ENCODE results near the gene ITGA11. TPM values are rescaled to one million over a fixed set of nuclear protein-coding genes. Genes with fewer than 3 reads are reported as not detected.
A peak's percentile ranks its signal among the peaks of the same experiment; 100 is the strongest.

Gene ITGA11
- total and polyA plus RNA-seq, 2 of the 4 experiments (the other 2 are of a cell fraction), result 4.1 to 6.6 TPM

DNA sequence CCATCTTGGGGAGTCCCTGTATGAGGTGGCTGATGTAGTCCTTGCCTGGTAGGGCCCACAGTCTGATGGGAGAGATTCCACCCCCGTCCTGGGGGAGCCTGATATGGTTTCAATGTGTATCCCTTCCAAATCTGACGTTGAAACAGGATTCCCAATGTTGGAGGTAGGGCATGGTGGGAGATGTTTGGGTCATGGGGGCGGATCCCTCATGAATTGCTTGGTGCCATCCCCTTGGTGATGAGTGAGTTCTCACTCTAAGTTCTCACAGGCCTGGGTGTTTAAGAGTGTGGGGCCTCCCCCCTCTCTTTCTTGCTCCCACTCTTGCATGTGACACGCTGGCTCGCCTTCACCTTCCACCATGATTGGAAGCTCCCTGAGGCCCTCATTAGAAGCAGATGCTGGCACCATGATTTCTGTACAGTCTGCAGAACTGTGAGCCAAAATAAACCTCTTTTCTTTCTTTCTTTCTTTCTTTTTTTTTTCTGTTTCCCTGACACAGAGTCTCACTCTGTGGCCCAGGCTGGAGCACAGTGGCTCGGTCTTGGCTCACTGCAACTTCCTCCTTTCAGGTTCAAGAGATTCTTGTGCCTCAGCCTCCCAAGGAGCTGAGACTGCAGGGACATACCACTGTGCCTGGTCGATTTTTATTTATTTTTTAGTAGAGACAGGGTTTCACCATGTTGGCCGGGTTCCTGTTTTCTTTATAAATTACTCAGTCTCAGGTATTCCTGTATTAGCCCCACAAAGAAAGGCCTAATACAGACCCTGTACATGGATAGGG, 28.6 kb downstream of the ITGA11 start (continued):
- TF ChIP-seq, protein P1, sequence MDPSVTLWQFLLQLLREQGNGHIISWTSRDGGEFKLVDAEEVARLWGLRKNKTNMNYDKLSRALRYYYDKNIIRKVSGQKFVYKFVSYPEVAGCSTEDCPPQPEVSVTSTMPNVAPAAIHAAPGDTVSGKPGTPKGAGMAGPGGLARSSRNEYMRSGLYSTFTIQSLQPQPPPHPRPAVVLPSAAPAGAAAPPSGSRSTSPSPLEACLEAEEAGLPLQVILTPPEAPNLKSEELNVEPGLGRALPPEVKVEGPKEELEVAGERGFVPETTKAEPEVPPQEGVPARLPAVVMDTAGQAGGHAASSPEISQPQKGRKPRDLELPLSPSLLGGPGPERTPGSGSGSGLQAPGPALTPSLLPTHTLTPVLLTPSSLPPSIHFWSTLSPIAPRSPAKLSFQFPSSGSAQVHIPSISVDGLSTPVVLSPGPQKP (IDR thresholded peaks at IDR 0.05; ENCODE audit: borderline replicate concordance, low read depth, low read length), result no peak

DNA sequence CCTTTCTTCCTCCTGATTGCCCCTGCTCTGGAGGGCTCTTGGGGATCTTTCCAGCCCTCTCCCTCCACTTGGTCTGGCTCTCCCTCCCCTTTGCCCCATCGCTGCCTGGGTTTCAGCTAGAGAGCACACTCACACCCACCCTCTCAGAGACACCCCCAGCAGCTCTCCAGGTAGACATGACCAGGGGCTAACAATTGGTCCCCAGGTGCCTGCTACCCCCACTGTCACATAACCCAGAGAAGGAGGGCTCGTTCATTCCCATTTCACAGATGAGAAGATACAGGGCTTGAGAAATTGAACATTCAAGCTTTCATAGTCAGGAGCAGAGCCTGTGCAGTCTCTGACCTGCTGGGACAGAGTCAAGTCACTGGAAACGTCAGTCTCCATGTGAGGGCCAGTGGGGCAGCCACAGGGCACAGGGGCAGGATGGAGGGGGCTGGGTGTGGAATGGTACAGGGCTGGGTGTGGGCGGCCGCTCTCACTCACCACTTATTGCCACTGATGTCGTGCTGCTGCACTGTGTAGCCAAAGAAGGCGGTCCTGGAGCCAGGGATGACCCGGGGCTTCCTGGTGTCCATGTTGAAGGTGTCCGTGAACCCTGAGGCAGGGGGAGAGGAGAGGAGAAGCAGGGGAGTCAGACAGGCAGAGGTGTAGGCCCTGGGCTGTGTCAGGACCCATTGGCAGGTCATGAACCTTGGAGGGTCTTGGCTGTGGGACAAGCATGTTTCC, 29.4 kb downstream of the ITGA11 start:
- dilution Hi-C loops (cut with HindIII; ENCODE audit: low sequenced_read_pairs, unreplicated experiment) (no loop called here), in situ Hi-C loops (cut with MboI; ENCODE audit: low sequenced_read_pairs) (no loop called here), intact Hi-C loops (cut with micrococcal nuclease) (no loop called here)
- 0 out of 2 replicates have a peak, but pooled peaks cover 2% of the 10 kb centered on the region for H3K27me3 ChIP-seq (ENCODE audit: control insufficient read depth, insufficient read depth, low read length)
- CTCF ChIA-PET, result no interaction called here
- no peak overlapping the region for H3K4me2 ChIP-seq (ENCODE audit: low read depth, low read length)
- no peak overlapping the region for H2BK5ac ChIP-seq (ENCODE audit: low read depth, low read length, poor library complexity, severe bottlenecking)
- H3K4me1 ChIP-seq (ENCODE audit: control insufficient read depth, insufficient read depth, low read length), result no peaks in the 10 kb centered on the region
- no peak overlapping the region for H2AK9ac ChIP-seq (replicated peaks; ENCODE audit: low read depth, low read length, poor library complexity)
- no peak overlapping the region for H3K4ac ChIP-seq (ENCODE audit: low read depth, low read length)
- no peak overlapping the region for H4K91ac ChIP-seq (ENCODE audit: insufficient read depth, low read depth, low read length)
- DNase-seq (no peak), ATAC-seq (ENCODE audit: low read depth) (no peak)
- no peak overlapping the region for H3K9ac ChIP-seq (ENCODE audit: low read depth, low read length)
- no peak overlapping the region for H2BK15ac ChIP-seq (ENCODE audit: low read depth, low read length)
- peaks cover 3% of the 10 kb centered on the region; the same call in 1 of the 2 replicates for H3K36me3 ChIP-seq (ENCODE audit: control insufficient read depth, insufficient read depth, low read length)
- H3K79me1 ChIP-seq (ENCODE audit: low read depth in 1 of 2, low read length in 2 of 2), result peaks cover 0 to 17% of the 10 kb centered on the region in 2 experiments; a peak in 1 of 4 replicates
- no peak overlapping the region for H3K14ac ChIP-seq (replicated peaks; ENCODE audit: low read depth, low read length)
- H3K9me3 ChIP-seq (ENCODE audit: control insufficient read depth, insufficient read depth, low read length), result peaks cover 2% of the 10 kb centered on the region; the same call in 1 of the 2 replicates
- H4K20me1 ChIP-seq (ENCODE audit: insufficient read depth, low read length), result peaks cover 9% of the 10 kb centered on the region; the same call in 1 of the 2 replicates
- peak overlapping the region; percentile 11 for H2AFZ ChIP-seq (replicated peaks; ENCODE audit: low read length, poor library complexity)
- H3K9me1 ChIP-seq (ENCODE audit: insufficient read depth, low read length), result peaks cover 17% of the 10 kb centered on the region; the same call in 1 of the 2 replicates
- H4K8ac ChIP-seq (ENCODE audit: low read depth in 2 of 2, low read length in 2 of 2), result no peak overlapping the region
- no peak overlapping the region for H3K4me3 ChIP-seq (ENCODE audit: insufficient read depth, low read depth, low read length)
- no peak overlapping the region for H2AK5ac ChIP-seq (ENCODE audit: low read depth, low read length)
- H3K23ac ChIP-seq (ENCODE audit: low read depth, low read length), result no peak overlapping the region
- POLR2A ChIA-PET (ENCODE audit: unreplicated experiment), result no interaction called here
- WGBS, 2 experiments (ENCODE audit: extremely low coverage in 2 of 2, insufficient read length in 1 of 2), result 92% methylated on average over 4 of the region's 9 CpGs; no CpG with 5 or more reads in 1 of the 2 experiments
- H2BK20ac ChIP-seq (ENCODE audit: low read depth, low read length), result no peak overlapping the region
- H3K56ac ChIP-seq (ENCODE audit: extremely low read depth, insufficient read depth, low read length), result no peak overlapping the region
- no TSS peak for BruUV-seq (replicated peaks)
- H2BK120ac ChIP-seq (ENCODE audit: low read depth, low read length), result no peak overlapping the region
- H3K18ac ChIP-seq (ENCODE audit: low read depth, low read length), result no peak overlapping the region
- no peak overlapping the region for H4K5ac ChIP-seq (ENCODE audit: low read depth, low read length)
- no peak overlapping the region for H3K27ac ChIP-seq (ENCODE audit: insufficient read depth, low read length)
- TF ChIP-seq CHD1 (IDR thresholded peaks at IDR 0.05; ENCODE audit: low read depth, low read length), result no peak
- no peak for TF ChIP-seq MXI1 (IDR thresholded peaks at IDR 0.05; ENCODE audit: borderline replicate concordance, low read depth, low read length)
- no peak for TF ChIP-seq MAFK (IDR thresholded peaks at IDR 0.05; ENCODE audit: low read depth, low read length)
- TF ChIP-seq CEBPB (IDR thresholded peaks at IDR 0.05; ENCODE audit: low read depth, low read length), result no peak
- TF ChIP-seq BHLHE40 (IDR thresholded peaks at IDR 0.05; ENCODE audit: low read depth, low read length), result no peak
- TF ChIP-seq RCOR1 (IDR thresholded peaks at IDR 0.05; ENCODE audit: insufficient replicate concordance, low read length), result no peak
- no peak for TF ChIP-seq POLR2A (IDR thresholded peaks at IDR 0.05; ENCODE audit: low read depth, low read length)
- TF ChIP-seq, protein P2, sequence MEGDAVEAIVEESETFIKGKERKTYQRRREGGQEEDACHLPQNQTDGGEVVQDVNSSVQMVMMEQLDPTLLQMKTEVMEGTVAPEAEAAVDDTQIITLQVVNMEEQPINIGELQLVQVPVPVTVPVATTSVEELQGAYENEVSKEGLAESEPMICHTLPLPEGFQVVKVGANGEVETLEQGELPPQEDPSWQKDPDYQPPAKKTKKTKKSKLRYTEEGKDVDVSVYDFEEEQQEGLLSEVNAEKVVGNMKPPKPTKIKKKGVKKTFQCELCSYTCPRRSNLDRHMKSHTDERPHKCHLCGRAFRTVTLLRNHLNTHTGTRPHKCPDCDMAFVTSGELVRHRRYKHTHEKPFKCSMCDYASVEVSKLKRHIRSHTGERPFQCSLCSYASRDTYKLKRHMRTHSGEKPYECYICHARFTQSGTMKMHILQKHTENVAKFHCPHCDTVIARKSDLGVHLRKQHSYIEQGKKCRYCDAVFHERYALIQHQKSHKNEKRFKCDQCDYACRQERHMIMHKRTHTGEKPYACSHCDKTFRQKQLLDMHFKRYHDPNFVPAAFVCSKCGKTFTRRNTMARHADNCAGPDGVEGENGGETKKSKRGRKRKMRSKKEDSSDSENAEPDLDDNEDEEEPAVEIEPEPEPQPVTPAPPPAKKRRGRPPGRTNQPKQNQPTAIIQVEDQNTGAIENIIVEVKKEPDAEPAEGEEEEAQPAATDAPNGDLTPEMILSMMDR (conservative IDR thresholded peaks at IDR 0.05; ENCODE audit: low read depth, low read length), result no peak
- TF ChIP-seq RFX5 (IDR thresholded peaks at IDR 0.05; ENCODE audit: low read depth, low read length), result no peak
- TF ChIP-seq SMC3 (IDR thresholded peaks at IDR 0.05; ENCODE audit: low read depth, low read length), result no peak

Data from IMR-90 (cell line).